Measurements from ENCODE around the gene KCNJ1.

- TF ChIP-seq CTCF (IDR thresholded peaks at IDR 0.05) (no peak), EZH2phosphoT487 (IDR thresholded peaks at IDR 0.05) (no peak)
Measured at GRCh38 chr11:128819198-128819597, 47.9 kb downstream of the KCNJ1 start.

All from neural progenitor cell (in vitro differentiated cells).